NT2/D1 (cell line): ENCODE results near the gene PTP4A1.

Experiments
- SUZ12 ChIP-seq: IDR thresholded peaks from 2 replicates; pipeline ENCODE4 v1.6.1; 2011; ENCODE audit not compliant: insufficient read length, insufficient read depth; ENCODE audit errors: extremely low read depth
- YY1 ChIP-seq: IDR thresholded peaks from 2 replicates; pipeline ENCODE4 v1.6.1; 2011; ENCODE audit not compliant: insufficient read length, insufficient read depth

- TF ChIP-seq YY1 (no peak), SUZ12 (no peak)
These were observed 4.3 kb upstream of the PTP4A1 start for GRCh38 chr6:63567966-63568365.
